D341Med (cell line): ENCODE data around the gene RUNDC3A.

ENCODE experiments used
- DNase-seq: peaks from one replicate; pipeline ENCODE4 v3.0.0; 2012; ENCODE audit warnings: low spot score

RUNDC3A gene

DNA sequence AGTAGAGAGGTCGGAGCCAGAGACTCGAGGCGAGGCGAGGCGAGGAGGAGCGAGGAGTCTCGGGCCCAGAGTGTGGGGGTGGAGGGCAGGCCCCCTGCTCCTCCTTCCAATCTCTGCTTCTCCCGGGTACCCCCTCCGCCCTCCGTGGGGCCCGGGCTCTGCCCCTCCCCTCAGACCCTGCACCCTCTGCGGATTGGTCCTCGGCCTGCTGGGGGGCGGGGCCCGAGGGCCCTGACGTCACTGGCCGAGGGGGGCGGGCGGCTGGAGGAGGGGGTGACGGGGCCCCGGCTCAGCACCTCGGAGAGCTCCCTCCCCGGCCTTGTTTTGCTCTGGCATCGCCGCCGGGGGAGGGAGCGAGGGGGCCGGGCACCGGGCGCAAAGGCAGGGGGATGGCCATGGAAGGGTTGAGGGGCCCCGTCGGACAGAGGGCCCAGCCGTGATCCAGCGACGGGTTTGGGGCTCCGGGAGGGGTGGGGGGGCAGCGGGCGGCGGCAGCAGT, at the start of gene RUNDC3A:
TSS of gene RUNDC3A (plus strand) at position 282 of the 499 bp plus-strand sequence. CDS start 232 bp downstream, outside the sequence.
- DNase-seq, result peak; percentile 100

DNA sequence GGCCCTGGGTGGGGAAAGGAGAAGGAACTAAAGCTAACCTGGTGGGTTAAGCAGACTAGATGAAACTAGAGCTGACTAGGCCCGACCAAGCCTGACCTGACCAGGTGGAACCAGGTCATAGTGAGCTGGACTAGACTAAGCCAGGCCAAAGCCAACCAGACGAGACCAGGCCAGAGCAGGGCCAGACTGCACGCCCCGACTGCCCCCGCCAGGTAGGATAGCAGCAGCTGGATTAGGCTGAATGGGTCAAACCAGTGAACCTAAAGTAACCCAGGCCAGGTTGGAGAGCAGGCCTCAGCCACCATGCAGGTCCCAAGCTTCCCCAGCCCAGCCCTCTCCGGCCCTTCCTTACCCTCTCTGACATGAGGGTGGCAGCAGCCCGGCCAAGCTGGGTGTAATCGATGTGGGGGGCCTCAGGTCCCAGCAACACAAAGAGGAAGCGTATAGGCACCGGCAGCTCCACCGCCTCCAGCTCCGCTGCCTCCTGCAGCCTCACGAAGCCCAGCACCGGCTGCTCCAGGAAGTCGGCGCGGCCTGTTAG, 49.5 kb upstream of the RUNDC3A start:
- no peak for DNase-seq

DNA sequence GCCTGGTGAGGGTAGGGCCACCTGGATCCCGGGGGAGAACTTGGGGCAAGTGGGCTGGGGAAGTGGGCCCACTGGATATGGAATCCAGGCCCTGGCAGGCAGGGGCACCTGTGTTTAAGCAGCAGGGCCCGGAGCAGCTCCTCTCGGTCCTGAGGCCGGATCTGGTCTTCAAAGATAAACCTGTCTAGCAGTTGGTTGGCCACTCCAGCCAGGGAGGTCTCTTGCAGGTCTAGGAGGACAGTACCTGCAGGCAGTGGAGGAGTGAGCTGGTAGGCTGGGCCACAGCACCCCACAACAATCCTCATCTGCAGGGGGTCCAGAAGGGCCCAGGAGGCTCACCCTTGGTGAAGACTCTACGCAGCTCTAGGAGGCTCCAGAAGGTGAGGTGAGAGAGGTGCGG, 48.1 kb upstream of the RUNDC3A start:
- DNase-seq, result no peak

DNA sequence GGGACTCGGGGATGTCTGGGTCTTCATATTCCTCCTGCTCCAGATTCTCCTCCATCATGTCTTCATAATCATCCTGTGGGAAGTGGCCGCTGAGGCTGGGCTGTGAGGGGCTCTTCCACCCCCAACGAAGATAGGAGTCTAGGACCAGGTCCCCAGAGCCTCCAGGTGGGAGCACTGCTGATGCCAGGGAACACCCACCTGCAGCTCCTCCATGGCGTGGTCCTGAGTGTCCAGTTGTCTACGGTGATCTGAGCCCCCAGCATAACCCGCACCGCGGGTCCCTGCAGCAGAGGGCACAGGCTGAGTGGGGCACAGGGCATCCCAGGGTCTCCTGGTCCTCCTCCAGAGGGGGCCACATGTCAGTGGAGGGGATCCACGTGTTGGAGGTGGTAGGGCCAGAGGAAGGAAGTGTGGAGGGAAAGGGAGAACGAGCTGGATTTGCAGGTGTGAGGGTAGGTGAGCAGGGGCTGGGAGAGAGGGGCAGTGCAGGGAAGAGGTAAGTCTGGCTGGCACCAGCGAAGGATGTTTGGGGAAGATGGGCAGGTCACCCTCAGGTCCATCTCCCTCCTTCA, 45.7 kb upstream of the RUNDC3A start:
- DNase-seq, result no peak

DNA sequence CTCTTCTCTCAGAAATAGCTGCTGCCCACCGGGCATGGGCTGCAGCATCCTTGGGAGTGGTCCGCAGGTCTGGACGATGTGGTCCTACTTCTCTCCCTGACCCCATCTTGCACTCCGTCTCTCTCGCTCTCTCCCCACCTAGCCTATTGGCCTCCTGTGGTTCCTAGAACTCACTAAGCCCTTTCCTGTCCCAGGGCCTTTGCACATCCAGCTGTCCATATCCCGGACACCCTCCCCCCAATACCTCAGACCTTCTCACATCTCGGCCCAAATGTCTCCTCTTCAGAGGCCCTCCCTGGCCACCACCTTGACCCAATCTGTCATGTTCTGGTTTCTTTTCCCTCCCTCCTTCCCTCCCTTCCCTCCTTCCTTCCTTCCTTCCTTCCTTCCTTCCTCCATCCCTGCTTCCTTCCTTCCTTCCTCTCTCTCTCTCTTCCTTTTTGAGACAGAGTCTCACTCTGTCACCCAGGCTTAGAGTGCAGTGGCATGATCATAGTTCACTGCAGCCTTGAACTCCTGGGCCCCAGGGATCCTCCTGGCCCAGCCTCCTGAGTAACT, 45.0 kb upstream of the RUNDC3A start:
- DNase-seq, result no peak

DNA sequence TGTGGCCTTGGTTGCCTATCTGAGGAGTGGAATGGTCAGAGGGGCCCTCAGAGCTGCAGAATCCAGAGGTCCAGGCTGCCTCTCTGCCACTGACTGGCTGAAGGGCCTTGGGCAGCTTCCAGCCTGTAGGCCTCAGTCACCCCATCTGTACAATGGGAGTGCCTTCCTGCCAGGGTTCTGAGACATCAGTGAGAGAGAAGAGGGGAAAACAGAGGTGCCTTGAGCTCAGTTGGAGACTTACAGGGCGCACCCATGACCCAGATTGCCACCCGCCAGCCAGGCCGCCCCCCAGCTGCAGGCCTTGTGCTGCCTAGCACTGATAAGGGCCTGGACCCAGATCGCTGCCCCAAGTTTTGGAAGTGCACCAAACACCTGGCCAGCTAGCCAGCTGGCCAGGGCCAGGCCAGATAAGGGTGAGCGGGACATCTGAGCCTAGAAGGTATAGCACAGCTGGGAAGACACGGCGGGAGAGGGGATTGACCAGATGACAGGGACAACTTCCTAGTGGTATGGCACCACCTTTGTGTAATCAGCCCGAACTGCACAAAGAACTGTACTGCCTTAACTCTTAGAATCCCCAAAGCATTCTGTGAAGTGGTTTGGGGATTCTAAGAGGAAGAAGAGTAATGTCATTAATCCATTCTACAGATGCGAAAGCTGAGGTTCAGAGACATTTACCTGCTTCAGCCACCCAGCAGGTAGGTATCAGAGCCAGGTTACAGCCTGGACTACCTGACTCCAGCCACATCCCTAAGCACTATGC, 41.8 kb upstream of the RUNDC3A start:
- DNase-seq, result no peak

DNA sequence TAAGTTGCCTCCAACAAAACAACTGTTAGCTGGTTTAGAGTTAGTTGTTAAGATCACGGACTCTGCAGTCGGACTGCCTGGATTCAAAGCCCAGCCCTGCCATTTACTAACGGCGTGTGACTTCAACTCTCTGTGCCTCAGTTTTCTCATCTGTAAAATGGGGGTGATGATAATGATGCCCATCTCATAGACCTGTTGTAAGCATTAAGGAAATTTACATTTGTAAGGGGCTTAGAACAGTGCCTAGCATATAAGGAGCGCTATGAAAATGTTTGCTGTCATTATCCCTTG, 41.3 kb upstream of the RUNDC3A start:
- no peak for DNase-seq

DNA sequence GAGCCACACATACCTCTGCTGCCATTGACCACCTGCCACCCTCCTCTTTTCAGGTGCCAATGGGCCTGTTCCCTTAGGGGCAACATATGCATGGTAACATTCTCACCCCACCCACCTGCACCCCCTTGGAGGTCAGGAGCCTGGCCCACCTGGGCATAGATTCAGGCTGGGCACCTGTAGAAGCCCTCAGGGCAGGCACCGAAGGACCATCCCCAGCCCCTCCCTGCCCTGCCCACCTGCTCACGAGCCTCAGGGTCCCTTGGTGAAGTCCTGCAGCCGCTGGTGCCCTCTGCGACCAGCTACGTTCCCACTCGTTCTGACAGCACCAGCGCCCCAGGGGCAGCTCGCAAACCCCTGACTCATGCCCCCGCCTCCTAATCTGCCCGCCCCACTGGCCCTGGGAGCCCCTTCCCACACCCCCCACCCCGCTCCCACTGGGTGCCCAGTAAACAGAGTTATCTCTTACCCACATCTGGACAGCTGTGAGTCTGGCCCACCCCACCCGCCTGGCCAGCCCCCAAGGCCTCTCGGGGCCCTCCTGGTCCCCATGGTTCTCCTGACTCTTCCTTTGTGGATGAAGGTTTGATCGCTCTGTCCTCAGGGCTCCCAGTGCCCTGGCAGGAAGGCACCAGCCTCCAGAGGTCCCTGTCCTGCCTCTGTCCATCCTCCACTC, 40.4 kb upstream of the RUNDC3A start, which contains the start of gene SLC4A1:
TSS of gene SLC4A1 (minus strand) at position 318 of the 673 bp plus-strand sequence. CDS start 5,269 bp downstream, outside the sequence.
- no peak for DNase-seq

DNA sequence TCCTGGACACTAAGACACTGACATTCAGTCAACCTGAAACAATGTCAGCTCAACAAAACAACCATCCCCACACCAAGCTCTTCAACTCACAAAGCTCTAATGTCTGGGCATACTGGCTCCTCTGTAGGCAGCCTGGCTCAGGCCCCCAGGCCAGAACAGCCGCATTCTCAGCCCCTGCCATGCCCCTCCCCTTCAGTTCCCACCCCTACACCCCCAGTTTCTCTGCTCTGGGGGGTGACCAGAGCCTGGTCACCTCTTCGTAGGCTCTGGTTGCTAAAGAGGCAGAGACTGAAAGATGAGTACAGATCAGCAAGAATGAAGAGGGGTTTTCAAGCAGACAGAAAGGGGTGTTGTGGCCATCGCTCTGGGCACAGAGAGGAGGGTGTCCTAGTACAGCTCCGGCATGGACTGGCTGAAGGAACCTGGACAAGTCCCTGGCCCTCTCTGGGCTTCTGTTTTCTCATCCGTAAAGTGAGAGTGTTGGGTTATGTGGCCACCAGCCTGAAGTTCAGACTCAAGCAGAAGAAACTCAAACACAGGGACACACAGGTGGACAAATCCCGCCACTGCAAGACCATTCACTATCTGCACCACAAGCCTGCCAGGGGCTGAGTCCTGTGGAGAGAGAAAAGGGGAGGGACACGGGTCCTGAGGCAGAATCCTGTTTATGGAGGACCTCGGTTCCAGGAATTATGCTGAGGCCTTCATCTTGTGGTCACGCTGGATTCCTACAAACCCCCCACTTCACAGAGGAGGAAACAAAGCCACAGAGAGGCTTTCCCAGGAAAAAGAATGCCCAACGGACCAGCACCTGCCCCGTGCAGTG, 39.5 kb upstream of the RUNDC3A start:
- DNase-seq, result no peak

DNA sequence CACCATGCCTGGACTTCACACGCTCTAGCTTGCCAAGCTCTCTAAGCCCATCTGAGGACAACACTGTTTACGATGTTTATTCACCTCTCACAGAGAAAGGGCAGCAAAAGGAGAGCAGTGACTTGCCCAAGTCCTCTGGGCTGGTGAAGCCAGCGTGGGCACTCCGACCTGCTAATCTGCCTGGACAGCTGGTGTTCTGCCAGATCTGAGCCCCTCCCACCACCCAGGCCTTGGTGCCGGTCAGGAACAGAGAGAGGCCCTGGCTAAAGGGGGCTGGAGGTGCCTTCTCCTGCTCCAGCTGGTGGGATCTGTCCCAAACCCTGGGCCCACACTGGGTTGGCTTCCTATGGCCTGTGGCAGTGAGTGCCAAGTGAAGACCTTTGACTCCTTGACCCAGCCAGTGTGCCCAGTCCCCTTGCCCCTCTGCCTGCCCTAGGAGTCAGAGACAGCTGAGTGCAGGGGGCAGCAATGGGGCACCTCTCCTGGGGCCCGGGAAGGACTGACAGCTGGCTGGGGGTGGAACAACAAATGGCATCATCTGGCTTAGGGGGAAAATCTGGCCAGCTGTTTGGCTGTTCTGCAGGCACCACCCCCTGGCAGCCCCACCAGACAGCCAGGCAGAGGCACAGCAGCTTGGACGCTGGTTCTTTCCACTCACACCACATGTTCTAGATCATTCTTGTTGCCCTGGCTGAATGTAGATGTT, 38.7 kb upstream of the RUNDC3A start:
- peak; percentile 79 for DNase-seq

DNA sequence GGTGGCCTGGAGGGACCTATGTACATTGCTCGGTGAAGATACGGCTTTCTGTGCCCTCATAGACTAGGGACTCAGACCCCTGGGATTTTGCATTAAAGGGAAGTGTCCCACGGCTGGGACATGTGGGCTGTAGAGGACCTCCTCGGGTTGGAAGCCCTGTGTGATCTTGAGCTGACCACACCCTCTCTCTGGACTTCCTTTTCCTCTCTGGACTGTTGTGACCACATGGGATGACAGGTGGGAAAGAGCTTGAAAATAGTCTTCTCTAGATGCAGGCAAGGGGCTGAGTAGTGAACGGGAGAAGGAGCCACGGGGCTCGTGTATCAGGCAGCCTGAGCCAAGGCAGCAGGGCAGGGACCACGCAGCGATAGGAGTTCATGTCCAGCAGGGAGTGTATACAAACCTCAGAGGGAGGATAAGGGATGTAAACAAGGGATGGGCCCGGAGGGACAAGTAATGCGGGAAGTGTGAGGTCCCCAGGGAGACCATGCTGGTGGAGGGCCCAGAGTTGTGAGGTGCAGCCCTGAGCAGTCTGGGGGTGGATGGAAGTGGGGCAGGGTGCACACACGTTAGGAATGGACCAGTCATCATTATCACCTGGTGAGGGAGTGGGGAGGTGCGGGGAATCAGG, 36.0 kb upstream of the RUNDC3A start:
- DNase-seq, result no peak

DNA sequence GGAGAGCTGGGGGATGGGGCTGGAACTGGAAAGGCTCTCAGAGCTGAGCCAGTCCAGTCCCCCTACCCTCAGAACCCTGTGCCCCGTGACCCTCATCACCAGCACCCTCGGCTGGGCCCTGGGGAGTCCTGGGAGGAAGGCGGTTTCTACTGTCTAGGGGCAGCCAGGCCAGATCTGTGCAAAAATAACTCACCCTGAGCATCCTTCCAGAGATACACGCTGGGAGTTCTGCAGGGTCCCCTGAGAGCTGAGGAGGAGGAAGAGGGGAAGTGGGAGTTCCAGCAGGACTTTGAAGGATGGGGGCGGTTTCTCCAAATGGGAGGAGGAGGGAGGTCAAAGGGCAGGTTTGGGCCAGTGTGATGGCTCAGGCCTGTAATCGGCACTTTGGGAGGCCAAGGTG, 35.4 kb upstream of the RUNDC3A start:
- DNase-seq, result no peak

DNA sequence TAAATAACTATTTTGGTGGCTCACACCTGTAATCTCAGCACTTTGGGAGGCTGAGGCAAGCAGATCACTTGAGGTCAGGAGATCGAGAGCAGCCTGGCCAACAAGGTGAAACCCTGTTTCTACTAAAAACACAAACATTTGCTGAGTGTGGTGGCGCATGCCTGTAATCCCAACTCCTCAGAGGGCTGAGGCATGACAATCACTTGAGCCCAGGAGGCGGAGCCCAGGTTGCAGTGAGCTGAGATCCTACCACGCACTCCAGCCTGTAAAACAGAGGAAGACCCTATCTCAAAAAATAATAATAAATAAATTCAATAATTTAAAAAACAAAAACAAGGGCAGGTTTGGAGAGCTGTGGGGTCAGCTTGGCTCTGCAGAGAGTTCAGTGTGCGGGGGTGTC, 34.8 kb upstream of the RUNDC3A start:
- DNase-seq, result no peak

DNA sequence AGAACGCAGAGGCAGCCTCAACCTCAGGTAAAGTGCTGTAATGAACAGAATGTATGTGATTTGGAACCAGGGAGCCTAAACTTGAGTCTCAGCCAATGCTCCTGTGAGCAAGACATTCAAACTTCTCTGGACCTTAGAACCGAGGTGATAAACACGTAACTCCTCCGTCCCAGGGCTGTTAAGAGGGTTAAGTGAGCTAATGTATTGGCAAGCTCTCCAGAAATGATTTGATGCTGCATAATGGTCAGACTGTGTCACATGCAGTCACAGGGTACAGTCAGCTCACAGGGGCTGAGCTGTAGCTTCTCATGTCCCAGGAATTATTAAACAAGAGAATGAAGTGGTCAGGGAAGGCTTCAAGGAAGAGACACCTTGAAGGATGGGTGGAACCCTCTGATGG, 30.4 kb upstream of the RUNDC3A start:
- DNase-seq, result no peak

DNA sequence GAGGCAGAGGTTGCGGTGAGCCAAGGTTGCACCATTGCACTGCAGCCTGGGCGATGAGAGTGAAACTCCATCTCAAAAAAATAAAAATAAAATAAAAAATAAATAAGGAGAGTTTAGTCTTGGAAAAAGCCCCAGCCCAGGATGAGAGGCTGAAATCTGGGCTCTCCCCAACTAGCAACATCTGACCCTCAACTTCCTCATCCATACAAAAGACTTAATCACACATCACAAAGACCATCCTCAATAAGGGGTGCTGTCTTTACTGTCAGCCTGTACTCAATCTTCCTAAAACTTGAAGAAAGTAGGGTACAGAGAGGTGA, 29.1 kb upstream of the RUNDC3A start:
- no peak for DNase-seq

DNA sequence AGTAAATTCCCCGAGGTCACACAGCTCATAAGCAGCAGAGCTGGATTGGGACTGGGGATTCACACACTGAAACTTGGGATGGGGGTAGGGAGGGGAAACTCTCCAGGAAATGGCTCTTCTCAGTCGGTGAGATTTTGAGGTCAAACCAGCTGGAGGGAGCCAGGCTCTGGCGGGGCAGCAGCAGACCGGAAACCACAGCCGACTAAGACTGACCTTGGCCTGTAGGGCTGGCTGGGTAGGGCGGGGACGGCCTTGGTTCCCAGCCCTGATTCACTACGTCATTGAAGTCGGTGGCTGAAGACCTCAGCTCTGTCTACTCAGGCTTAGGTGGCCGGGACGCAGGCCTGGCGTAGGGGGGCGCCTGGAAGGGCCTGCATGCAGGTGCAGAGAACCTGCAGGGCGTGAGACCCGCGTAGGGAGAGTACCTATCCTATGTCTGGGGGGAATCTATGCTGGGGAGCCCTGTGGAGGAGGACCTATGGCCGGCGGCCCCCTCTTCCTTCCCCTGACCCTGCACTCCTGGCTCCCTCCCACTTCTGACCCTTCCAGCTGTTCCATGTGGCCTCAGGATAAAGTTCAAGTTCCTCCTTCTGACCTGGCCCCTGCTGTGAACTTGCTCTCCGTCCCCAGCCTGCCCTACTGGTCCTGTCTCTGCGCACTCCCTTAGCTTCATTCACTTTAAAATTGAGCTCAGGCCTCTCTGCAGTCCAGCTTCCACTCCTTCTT, 28.6 kb upstream of the RUNDC3A start:
- no peak for DNase-seq

DNA sequence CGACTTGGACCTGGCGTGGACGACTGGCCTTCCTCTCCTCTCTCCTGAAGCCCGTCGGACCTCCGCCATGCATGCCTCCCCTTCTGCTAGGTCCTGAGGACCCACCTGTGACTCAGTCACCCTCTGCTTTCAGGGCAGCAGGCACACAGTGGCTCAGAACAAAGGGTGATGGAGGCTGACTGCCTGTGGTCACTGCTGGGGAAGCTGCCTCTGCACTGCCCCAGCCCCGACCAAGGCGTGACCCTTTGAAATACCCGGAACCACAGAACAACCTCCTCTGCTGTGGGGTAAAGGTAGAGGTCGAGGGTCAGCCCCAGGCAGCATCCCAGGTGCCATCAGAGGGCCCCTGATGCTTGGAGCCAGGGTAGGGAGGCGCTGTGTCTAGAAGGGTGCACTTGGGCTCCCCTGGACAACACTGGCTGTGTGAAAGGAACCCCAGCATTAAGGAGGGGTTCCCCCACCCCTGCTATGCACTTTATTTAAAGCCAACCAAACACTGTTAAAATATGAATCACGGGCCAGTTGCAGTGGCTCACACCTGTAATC, 27.9 kb upstream of the RUNDC3A start:
- no peak for DNase-seq

DNA sequence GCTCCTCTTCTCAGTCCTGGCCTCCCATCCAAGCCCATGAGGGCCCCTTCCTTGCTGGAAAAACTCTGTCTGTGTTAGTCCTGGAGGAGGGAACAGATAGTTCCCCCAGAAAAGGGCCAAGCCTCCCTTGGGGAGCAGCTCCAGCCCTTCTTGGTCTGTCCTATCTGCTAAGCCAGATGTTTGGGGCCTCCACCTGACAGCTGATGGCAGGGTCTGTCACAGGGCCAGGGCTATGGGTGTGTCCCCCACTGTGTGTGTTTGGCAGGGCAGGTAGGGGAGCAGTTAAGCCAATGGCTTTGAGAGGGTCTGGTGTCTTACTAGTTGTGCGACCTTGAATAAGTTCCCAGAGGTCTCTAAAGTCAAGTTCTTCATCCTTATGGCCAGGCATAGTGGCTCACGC, 26.8 kb upstream of the RUNDC3A start:
- DNase-seq, result no peak

DNA sequence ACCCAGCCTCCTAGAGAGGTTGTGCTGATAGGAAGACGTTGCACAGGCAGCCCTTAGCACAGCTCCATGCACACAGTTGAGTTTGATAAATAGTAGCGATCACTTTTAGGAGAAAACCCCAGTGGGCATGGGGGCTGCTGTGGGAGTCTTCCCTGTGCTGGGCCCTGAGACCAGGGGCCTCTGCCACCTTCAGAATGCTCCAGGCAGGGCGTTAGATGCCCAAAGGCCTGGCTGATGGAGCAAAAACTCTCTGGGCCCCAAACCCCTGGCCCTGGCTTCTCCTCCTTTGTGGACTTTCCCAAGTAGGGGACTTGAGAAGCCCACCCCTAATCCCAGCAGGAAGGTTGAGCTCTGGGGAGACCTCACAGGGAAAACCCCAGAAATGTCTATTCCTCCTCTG, 26.1 kb upstream of the RUNDC3A start:
- DNase-seq, result no peak
